Measurements from ENCODE around the gene HIRA.

HIRA gene

GRCh38 chr22:19455033-19455432, 23.5 kb upstream of the HIRA start:
- no peak overlapping the region for H2BK15ac ChIP-seq (replicated peaks; ENCODE audit: low read depth)
- H2BK120ac ChIP-seq (ENCODE audit: low read depth, low read length): no peak overlapping the region
- H3K27me3 ChIP-seq (ENCODE audit: insufficient read depth, low read length, poor library complexity): no peaks in the 10 kb centered on the region
- no peaks in the 10 kb centered on the region for H3K4me1 ChIP-seq (ENCODE audit: control insufficient read depth, low read depth, low read length)
- H3K18ac ChIP-seq (ENCODE audit: low read length): no peak overlapping the region
- H3K79me1 ChIP-seq (ENCODE audit: low read length): no peaks in the 10 kb centered on the region
- no CpG with 5 or more reads among the region's 2 CpGs for WGBS (ENCODE audit: extremely low coverage, insufficient coverage, low lambda C conversion rate)
- H3K56ac ChIP-seq (ENCODE audit: low read length): no peak overlapping the region
- no peak overlapping the region for H3K23ac ChIP-seq (ENCODE audit: low read length)
- H3K4ac ChIP-seq (ENCODE audit: low read depth, low read length): no peak overlapping the region
- H2BK5ac ChIP-seq (ENCODE audit: low read length): no peak overlapping the region
- H2AK5ac ChIP-seq (ENCODE audit: low read length): no peak overlapping the region
- no peak overlapping the region for H4K8ac ChIP-seq (ENCODE audit: low read depth, low read length)
- H3K4me3 ChIP-seq (ENCODE audit: low read length): no peak overlapping the region
- H3K4me2 ChIP-seq (ENCODE audit: low read length): no peak overlapping the region
- H3K36me3 ChIP-seq (ENCODE audit: control insufficient read depth, insufficient read depth, low read length): peaks cover 26% of the 10 kb centered on the region
- no peak overlapping the region for H3K27ac ChIP-seq (ENCODE audit: low read depth, low read length)
- DNase-seq: no peak
- H4K5ac ChIP-seq (ENCODE audit: low read length): no peak overlapping the region
- H3K9ac ChIP-seq (ENCODE audit: low read length): no peak overlapping the region
- H3K79me2 ChIP-seq (ENCODE audit: control insufficient read depth, insufficient read depth, low read length): no peaks in the 10 kb centered on the region

DNA sequence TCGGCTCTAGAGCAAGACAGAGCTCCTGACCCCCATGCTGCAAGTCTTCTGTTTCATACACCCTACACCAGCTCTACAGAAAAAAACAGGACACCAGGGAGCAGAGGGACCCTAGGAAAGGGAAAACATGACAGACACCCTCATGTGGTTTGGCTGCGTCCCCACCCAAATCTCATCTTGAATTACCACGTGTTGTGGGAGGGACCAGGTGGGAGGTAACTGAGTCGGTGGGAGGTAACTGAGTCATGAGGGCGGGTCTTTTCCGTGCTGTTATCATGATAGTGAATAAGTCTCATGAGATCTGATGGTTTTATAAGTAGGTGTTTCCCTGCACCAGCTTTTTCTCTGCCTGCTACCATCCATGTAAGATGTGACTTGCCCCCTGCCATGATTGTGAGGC, 22.6 kb upstream of the HIRA start:
- Histone ChIP-seq H3K4me3 (ENCODE audit: low read length) (no peak overlapping the region), H3K23ac (ENCODE audit: low read length) (no peak overlapping the region), H3K36me3 (ENCODE audit: control insufficient read depth, insufficient read depth, low read length) (peaks cover 26% of the 10 kb centered on the region), H2AK5ac (ENCODE audit: low read length) (no peak overlapping the region), H3K9ac (ENCODE audit: low read length) (no peak overlapping the region), H4K8ac (ENCODE audit: low read depth, low read length) (no peak overlapping the region), H3K79me2 (ENCODE audit: control insufficient read depth, insufficient read depth, low read length) (no peaks in the 10 kb centered on the region), H3K18ac (ENCODE audit: low read length) (no peak overlapping the region), H3K79me1 (ENCODE audit: low read length) (no peaks in the 10 kb centered on the region), H3K4me1 (ENCODE audit: control insufficient read depth, low read depth, low read length) (no peaks in the 10 kb centered on the region), H3K56ac (ENCODE audit: low read length) (no peak overlapping the region), H3K4me2 (ENCODE audit: low read length) (no peak overlapping the region), H3K27me3 (ENCODE audit: insufficient read depth, low read length, poor library complexity) (no peaks in the 10 kb centered on the region), H3K27ac (ENCODE audit: low read depth, low read length) (no peak overlapping the region), H2BK120ac (ENCODE audit: low read depth, low read length) (no peak overlapping the region), H4K5ac (ENCODE audit: low read length) (no peak overlapping the region), H2BK15ac (replicated peaks; ENCODE audit: low read depth) (no peak overlapping the region), H2BK5ac (ENCODE audit: low read length) (no peak overlapping the region), H3K4ac (ENCODE audit: low read depth, low read length) (no peak overlapping the region)
- no CpG with 5 or more reads among the region's 6 CpGs for WGBS (ENCODE audit: extremely low coverage, insufficient coverage, low lambda C conversion rate)
- no peak for DNase-seq

DNA sequence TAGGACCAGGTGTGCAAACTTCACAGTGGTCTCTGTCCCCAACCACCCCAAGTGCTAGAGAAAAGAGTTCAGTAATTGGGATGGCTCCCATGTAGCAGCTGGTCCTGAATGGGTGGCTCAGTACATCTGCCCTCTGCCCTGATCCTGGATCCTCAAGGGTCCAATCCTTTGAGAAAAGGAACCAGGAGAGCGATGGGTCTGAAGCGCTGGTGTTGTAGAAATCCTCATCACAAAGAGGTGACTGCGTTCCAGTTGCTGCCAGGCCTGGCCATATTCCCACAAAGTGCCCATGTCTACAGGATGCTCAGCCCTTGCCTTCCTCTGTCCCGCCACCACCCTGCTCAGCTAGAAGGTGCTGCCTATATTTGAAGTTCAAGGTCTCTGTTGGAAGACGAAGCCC, 22.2 kb upstream of the HIRA start:
- H2BK15ac ChIP-seq (replicated peaks; ENCODE audit: low read depth): no peak overlapping the region
- no peaks in the 10 kb centered on the region for H3K79me1 ChIP-seq (ENCODE audit: low read length)
- peaks cover 26% of the 10 kb centered on the region for H3K36me3 ChIP-seq (ENCODE audit: control insufficient read depth, insufficient read depth, low read length)
- H4K5ac ChIP-seq (ENCODE audit: low read length): no peak overlapping the region
- H4K8ac ChIP-seq (ENCODE audit: low read depth, low read length): no peak overlapping the region
- no peak overlapping the region for H3K4me2 ChIP-seq (ENCODE audit: low read length)
- H3K27me3 ChIP-seq (ENCODE audit: insufficient read depth, low read length, poor library complexity): no peaks in the 10 kb centered on the region
- no peak overlapping the region for H2BK5ac ChIP-seq (ENCODE audit: low read length)
- H3K9ac ChIP-seq (ENCODE audit: low read length): no peak overlapping the region
- H3K4me3 ChIP-seq (ENCODE audit: low read length): no peak overlapping the region
- no CpG with 5 or more reads among the region's 5 CpGs for WGBS (ENCODE audit: extremely low coverage, insufficient coverage, low lambda C conversion rate)
- no peak overlapping the region for H3K56ac ChIP-seq (ENCODE audit: low read length)
- H3K27ac ChIP-seq (ENCODE audit: low read depth, low read length): no peak overlapping the region
- no peaks in the 10 kb centered on the region for H3K79me2 ChIP-seq (ENCODE audit: control insufficient read depth, insufficient read depth, low read length)
- H3K4ac ChIP-seq (ENCODE audit: low read depth, low read length): no peak overlapping the region
- H3K4me1 ChIP-seq (ENCODE audit: control insufficient read depth, low read depth, low read length): no peaks in the 10 kb centered on the region
- H2AK5ac ChIP-seq (ENCODE audit: low read length): no peak overlapping the region
- H2BK120ac ChIP-seq (ENCODE audit: low read depth, low read length): no peak overlapping the region
- no peak overlapping the region for H3K18ac ChIP-seq (ENCODE audit: low read length)
- no peak for DNase-seq
- no peak overlapping the region for H3K23ac ChIP-seq (ENCODE audit: low read length)

GRCh38 chr22:19451570-19451969, 20.0 kb upstream of the HIRA start:
- no CpG with 5 or more reads among the region's 4 CpGs for WGBS (ENCODE audit: extremely low coverage, insufficient coverage, low lambda C conversion rate)

GRCh38 chr22:19450363-19451175, 19.0 kb upstream of the HIRA start:
- no peak overlapping the region for H4K8ac ChIP-seq (ENCODE audit: low read depth, low read length)
- no peak overlapping the region for H2BK5ac ChIP-seq (ENCODE audit: low read length)
- H3K79me1 ChIP-seq (ENCODE audit: low read length): peaks cover 7% of the 10 kb centered on the region
- H3K27ac ChIP-seq (ENCODE audit: low read depth, low read length): no peak overlapping the region
- H2BK120ac ChIP-seq (ENCODE audit: low read depth, low read length): no peak overlapping the region
- H3K79me2 ChIP-seq (ENCODE audit: control insufficient read depth, insufficient read depth, low read length): peaks cover 8% of the 10 kb centered on the region
- H3K56ac ChIP-seq (ENCODE audit: low read length): no peak overlapping the region
- no peak overlapping the region for H3K4me2 ChIP-seq (ENCODE audit: low read length)
- H3K36me3 ChIP-seq (ENCODE audit: control insufficient read depth, insufficient read depth, low read length): peaks cover 18% of the 10 kb centered on the region
- no peak overlapping the region for H3K9ac ChIP-seq (ENCODE audit: low read length)
- no peaks in the 10 kb centered on the region for H3K27me3 ChIP-seq (ENCODE audit: insufficient read depth, low read length, poor library complexity)
- no peak overlapping the region for H3K23ac ChIP-seq (ENCODE audit: low read length)
- H3K4ac ChIP-seq (ENCODE audit: low read depth, low read length): no peak overlapping the region
- no peak overlapping the region for H3K18ac ChIP-seq (ENCODE audit: low read length)
- H3K4me3 ChIP-seq (ENCODE audit: low read length): no peak overlapping the region
- H2AK5ac ChIP-seq (ENCODE audit: low read length): no peak overlapping the region
- H4K5ac ChIP-seq (ENCODE audit: low read length): no peak overlapping the region
- peaks cover 2% of the 10 kb centered on the region for H3K4me1 ChIP-seq (ENCODE audit: control insufficient read depth, low read depth, low read length)
- no CpG with 5 or more reads among the region's 8 CpGs for WGBS (ENCODE audit: extremely low coverage, insufficient coverage, low lambda C conversion rate)
- no peak overlapping the region for H2BK15ac ChIP-seq (replicated peaks; ENCODE audit: low read depth)
- DNase-seq: no peak

More at GRCh38 chr22:19451570-19451969, 20.0 kb upstream of the HIRA start:
- Histone ChIP-seq H3K23ac (ENCODE audit: low read length) (no peak overlapping the region), H2BK120ac (ENCODE audit: low read depth, low read length) (no peak overlapping the region), H3K56ac (ENCODE audit: low read length) (no peak overlapping the region), H3K4me1 (ENCODE audit: control insufficient read depth, low read depth, low read length) (peaks cover 1% of the 10 kb centered on the region), H4K5ac (ENCODE audit: low read length) (no peak overlapping the region), H3K4me2 (ENCODE audit: low read length) (no peak overlapping the region), H3K9ac (ENCODE audit: low read length) (no peak overlapping the region), H2BK15ac (replicated peaks; ENCODE audit: low read depth) (no peak overlapping the region), H2AK5ac (ENCODE audit: low read length) (no peak overlapping the region), H3K27ac (ENCODE audit: low read depth, low read length) (no peak overlapping the region), H3K27me3 (ENCODE audit: insufficient read depth, low read length, poor library complexity) (no peaks in the 10 kb centered on the region), H3K4me3 (ENCODE audit: low read length) (no peak overlapping the region), H3K4ac (ENCODE audit: low read depth, low read length) (no peak overlapping the region), H3K79me1 (ENCODE audit: low read length) (peaks cover 4% of the 10 kb centered on the region), H4K8ac (ENCODE audit: low read depth, low read length) (no peak overlapping the region), H3K79me2 (ENCODE audit: control insufficient read depth, insufficient read depth, low read length) (peaks cover 4% of the 10 kb centered on the region), H2BK5ac (ENCODE audit: low read length) (no peak overlapping the region), H3K36me3 (ENCODE audit: control insufficient read depth, insufficient read depth, low read length) (peaks cover 20% of the 10 kb centered on the region), H3K18ac (ENCODE audit: low read length) (no peak overlapping the region)
- DNase-seq: no peak

- WGBS (ENCODE audit: extremely low coverage, insufficient coverage, low lambda C conversion rate): no CpG with 5 or more reads among the region's 2 CpGs
- no peak overlapping the region for H3K18ac ChIP-seq (ENCODE audit: low read length)
- H2BK15ac ChIP-seq (replicated peaks; ENCODE audit: low read depth): no peak overlapping the region
- peaks cover 12% of the 10 kb centered on the region for H3K79me2 ChIP-seq (ENCODE audit: control insufficient read depth, insufficient read depth, low read length)
- H3K9ac ChIP-seq (ENCODE audit: low read length): no peak overlapping the region
- peaks cover 2% of the 10 kb centered on the region for H3K4me1 ChIP-seq (ENCODE audit: control insufficient read depth, low read depth, low read length)
- H3K27ac ChIP-seq (ENCODE audit: low read depth, low read length): no peak overlapping the region
- H2AK5ac ChIP-seq (ENCODE audit: low read length): no peak overlapping the region
- H2BK120ac ChIP-seq (ENCODE audit: low read depth, low read length): no peak overlapping the region
- no peaks in the 10 kb centered on the region for H3K27me3 ChIP-seq (ENCODE audit: insufficient read depth, low read length, poor library complexity)
- no peak overlapping the region for H3K4me3 ChIP-seq (ENCODE audit: low read length)
- no peak overlapping the region for H2BK5ac ChIP-seq (ENCODE audit: low read length)
- H3K23ac ChIP-seq (ENCODE audit: low read length): no peak overlapping the region
- peaks cover 11% of the 10 kb centered on the region for H3K36me3 ChIP-seq (ENCODE audit: control insufficient read depth, insufficient read depth, low read length)
- DNase-seq: no peak
- H3K56ac ChIP-seq (ENCODE audit: low read length): no peak overlapping the region
- no peak overlapping the region for H3K4me2 ChIP-seq (ENCODE audit: low read length)
- no peak overlapping the region for H3K4ac ChIP-seq (ENCODE audit: low read depth, low read length)
- H4K8ac ChIP-seq (ENCODE audit: low read depth, low read length): no peak overlapping the region
- H3K79me1 ChIP-seq (ENCODE audit: low read length): peaks cover 10% of the 10 kb centered on the region
- H4K5ac ChIP-seq (ENCODE audit: low read length): no peak overlapping the region
Measured at GRCh38 chr22:19449422-19449767, 17.9 kb upstream of the HIRA start.
